Ishikawa (cell line): Measurements from ENCODE around the gene TMSB15C.

ENCODE experiments used
- CEBPB ChIP-seq: IDR thresholded peaks from 2 replicates; pipeline ENCODE4 v1.6.1; 2012
- CREB1 ChIP-seq: IDR thresholded peaks from 2 replicates; pipeline ENCODE4 v1.6.1; 2012; ENCODE audit warnings: low read depth
- EGR1 ChIP-seq: IDR thresholded peaks from 2 replicates; pipeline ENCODE4 v1.6.1; 2012
- EP300 ChIP-seq: IDR thresholded peaks from 2 replicates; pipeline ENCODE4 v1.6.1; 2012; ENCODE audit warnings: borderline replicate concordance
- FOXM1 ChIP-seq: IDR thresholded peaks from 2 replicates; pipeline ENCODE4 v1.6.1; 2012; ENCODE audit warnings: low read depth, borderline replicate concordance
- NFIC ChIP-seq: IDR thresholded peaks from 2 replicates; pipeline ENCODE4 v1.6.1; 2012
- RAD21 ChIP-seq: IDR thresholded peaks from 2 replicates; pipeline ENCODE4 v1.6.1; 2012; ENCODE audit warnings: low read depth
- REST ChIP-seq: IDR thresholded peaks from 2 replicates; pipeline ENCODE4 v1.6.1; 2012; ENCODE audit warnings: low read depth, mild to moderate bottlenecking
- TAF1 ChIP-seq: IDR thresholded peaks from 2 replicates; pipeline ENCODE4 v1.6.1; 2012; ENCODE audit warnings: low read depth, mild to moderate bottlenecking
- TCF12 ChIP-seq: IDR thresholded peaks from 2 replicates; pipeline ENCODE4 v1.6.1; 2012; ENCODE audit warnings: low read depth
- TEAD4 ChIP-seq: IDR thresholded peaks from 2 replicates; pipeline ENCODE4 v1.6.1; 2012
- YY1 ChIP-seq: IDR thresholded peaks from 2 replicates; pipeline ENCODE4 v1.6.1; 2012; ENCODE audit warnings: low read depth
- ZBTB7A ChIP-seq: IDR thresholded peaks from 2 replicates; pipeline ENCODE4 v1.6.1; 2012; ENCODE audit warnings: low read depth
- TF ChIP-seq, protein P1 (sequence below): IDR thresholded peaks from 2 replicates; pipeline ENCODE4 v1.6.1; 2012
- TF ChIP-seq, protein P2 (sequence below): IDR thresholded peaks from 2 replicates; pipeline ENCODE4 v1.6.1; 2012

TMSB15C gene

DNA sequence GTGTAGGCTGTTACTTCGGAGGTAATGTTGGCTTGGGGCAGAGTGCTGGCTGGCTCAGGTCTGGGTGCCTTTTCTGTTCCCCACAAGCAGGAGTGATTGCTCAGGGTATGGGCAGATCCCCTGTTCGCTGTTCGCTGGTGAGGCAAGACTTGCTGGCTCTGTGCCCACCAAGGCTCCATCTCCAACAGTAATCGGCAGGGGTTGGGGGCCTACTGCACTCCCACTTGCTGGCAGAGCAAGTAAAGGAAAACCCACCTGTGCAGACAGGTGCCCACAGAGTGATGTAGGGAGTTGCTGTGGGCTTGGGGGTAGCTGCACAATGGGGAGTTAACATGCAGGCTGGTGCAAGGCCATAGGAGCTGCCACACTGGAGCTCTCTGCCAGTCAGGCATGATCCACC lies 8.0 kb upstream of the TMSB15C start:
- TF ChIP-seq NFIC (no peak), YY1 (no peak), ZBTB7A (no peak), RAD21 (no peak), TCF12 (no peak)

- TF ChIP-seq TEAD4 (no peak), CEBPB (no peak), FOXM1 (no peak), EGR1 (no peak), ZBTB7A (no peak), EP300 (no peak), REST (no peak), RAD21 (no peak), YY1 (no peak), NFIC (no peak), TCF12 (no peak), CREB1 (no peak), TAF1 (no peak)
- TF ChIP-seq, protein P1, sequence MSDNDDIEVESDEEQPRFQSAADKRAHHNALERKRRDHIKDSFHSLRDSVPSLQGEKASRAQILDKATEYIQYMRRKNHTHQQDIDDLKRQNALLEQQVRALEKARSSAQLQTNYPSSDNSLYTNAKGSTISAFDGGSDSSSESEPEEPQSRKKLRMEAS: no peak
- TF ChIP-seq, protein P2, sequence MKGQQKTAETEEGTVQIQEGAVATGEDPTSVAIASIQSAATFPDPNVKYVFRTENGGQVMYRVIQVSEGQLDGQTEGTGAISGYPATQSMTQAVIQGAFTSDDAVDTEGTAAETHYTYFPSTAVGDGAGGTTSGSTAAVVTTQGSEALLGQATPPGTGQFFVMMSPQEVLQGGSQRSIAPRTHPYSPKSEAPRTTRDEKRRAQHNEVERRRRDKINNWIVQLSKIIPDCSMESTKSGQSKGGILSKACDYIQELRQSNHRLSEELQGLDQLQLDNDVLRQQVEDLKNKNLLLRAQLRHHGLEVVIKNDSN: no peak
Measured at GRCh38 chrX:104047171-104047570, 28.9 kb downstream of the TMSB15C start.

DNA sequence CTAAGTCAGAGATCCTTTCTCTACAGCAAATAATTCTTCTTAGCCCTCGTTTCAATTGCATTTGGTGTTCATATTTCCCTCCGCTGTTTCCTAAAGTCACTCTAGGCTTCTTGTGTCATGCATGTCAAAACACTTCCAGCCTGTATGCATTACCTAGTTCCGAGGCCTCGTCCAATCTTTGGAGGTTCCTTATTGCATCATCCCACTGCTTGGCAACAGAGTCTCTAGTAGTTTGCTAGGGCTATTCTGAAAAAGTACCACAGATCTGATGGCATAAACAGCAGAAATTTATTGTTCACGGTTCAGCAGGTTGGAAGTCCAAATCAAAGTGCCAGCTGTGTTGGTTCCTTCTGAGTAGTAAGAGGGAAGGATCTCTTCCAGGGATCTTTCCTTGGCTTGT lies 30.4 kb downstream of the TMSB15C start:
- TF ChIP-seq TEAD4 (no peak), NFIC (no peak), YY1 (no peak), TCF12 (no peak), REST (no peak), CEBPB (no peak), FOXM1 (no peak)
- TF ChIP-seq, protein P1: no peak

DNA sequence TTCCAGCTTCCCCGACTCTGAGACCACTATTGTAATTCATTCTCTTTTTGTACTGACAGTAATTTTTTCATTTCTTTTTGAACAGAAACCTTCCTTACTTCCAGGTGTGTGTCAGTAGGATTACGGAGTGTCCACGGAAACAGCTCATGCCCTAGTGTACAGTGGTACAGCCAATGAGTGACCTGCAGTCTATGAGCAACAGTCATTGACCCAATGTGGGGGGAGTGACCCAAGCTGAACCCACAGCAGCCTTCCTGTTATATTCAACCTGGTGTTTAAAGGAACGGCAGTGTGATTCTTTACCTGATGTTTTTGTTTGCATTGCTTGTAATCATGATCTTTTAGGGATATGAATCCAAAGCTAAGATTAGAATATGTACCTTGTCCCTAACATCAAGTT lies 35.0 kb downstream of the TMSB15C start:
- TF ChIP-seq YY1 (no peak), RAD21 (no peak), FOXM1 (no peak), ZBTB7A (no peak)

DNA sequence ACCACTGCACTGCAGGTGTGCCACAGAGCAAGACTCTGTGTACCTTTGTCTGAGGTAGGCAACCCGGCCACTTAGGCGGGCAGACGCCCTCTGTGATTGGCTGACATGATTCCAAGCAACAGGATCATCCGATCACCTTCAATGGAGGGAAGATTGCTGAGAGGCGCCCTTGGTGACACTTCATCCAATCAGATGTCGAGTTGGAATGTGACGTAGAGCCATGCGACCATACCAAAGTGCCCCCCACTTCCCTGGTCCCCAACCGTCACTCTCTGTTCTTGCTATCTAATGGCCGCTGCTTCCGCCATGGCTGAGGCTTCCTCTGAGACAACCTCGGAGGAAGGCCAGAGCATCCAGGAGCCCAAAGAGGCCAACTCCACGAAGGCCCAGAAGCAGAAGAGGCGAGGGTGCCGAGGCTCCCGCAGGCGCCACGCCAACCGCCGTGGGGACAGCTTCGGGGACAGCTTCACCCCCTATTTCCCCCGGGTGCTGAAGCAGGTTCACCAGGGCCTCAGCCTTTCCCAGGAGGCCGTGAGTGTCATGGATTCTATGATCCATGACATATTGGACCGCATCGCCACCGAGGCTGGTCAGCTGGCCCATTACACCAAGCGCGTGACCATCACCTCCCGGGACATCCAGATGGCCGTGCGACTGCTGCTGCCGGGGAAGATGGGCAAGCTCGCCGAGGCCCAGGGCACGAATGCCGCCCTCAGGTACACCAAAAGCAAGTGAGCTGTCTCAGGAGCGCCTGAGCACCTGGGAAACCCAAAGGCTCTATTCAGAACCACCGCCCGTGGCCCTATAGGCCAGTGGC lies 36.1 kb downstream of the TMSB15C start, which contains the start of gene H2BW2:
Gene H2BW2 (plus strand): TSS at position 268 of the 817 bp plus-strand sequence. CDS start 39 bp downstream, at position 307.
- TF ChIP-seq, protein P2: no peak
- TF ChIP-seq TCF12 (no peak), CREB1 (no peak), NFIC (no peak), CEBPB (no peak), ZBTB7A (no peak), RAD21 (no peak), FOXM1 (no peak), REST (no peak), TAF1 (no peak), EGR1 (no peak), EP300 (no peak), TEAD4 (no peak), YY1 (no peak)
- TF ChIP-seq, protein P1: no peak
